Colon (tissue), 2 donors: ENCODE results near the gene SIN3A.

Experiments used
- FAIRE-seq: peaks from 2 replicates; lab custom pipeline; 2012; peaks lifted over from hg19 to GRCh38; lab: Jason Lieb, UNC
- donor health status: control.
- donor health status: control.

The SIN3A gene

DNA sequence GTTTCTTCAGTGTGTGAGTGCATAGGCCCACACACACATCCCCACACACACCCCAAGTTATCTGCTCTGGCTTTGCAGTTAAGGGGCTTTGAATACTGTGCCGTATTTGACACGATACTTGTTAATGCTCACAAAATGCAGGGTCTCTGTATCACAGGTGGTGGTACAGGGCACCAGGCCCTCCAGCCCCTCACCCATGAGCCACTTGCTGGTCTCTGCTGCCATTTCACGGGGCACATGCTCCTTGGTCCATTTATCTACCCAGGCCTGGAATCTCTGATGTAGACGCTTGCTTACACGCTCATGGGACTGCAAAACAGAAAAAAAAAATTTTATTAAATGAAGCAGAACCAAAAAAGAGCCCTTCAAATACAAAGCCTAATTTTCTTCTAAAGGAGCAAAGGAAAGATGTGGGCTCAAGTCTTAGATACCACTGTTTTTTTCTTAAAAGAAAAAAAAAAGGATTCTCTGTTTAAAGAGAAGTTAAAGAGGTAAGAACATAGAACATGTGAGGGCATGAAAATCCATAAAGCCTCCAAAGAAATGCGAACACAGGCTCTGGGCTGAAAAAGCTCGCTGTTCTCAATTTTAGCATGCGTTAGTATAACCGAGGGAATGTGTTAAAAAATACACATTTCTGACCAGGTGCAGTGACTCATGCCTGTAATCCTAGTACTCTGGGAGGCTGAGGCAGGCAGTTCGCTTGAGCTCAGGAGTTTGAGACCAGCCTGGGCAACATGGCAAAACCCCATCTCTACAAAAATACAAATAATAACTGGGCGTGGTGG, 79.4 kb downstream of the SIN3A start:
- no peak for FAIRE-seq

DNA sequence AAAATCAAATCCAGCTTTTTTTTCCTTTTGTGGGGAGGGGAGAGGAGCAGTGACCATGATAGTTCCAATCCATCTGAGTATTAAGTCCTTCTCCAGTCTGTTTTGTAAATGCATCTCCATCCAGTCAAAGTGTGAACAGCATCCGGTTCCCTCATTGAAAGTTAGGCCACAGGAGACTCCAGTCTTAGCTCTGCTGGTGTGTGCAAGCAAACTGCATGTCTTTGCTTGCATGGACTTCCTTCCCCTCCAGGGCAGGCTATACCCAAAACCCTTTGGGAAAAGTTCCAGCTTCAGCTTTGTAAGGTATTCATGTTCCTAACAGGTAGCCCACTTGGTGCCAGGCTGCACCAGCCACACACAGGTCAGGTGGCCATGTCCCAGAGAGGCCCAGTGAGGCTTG, 80.0 kb downstream of the SIN3A start:
- FAIRE-seq, result no peak

DNA sequence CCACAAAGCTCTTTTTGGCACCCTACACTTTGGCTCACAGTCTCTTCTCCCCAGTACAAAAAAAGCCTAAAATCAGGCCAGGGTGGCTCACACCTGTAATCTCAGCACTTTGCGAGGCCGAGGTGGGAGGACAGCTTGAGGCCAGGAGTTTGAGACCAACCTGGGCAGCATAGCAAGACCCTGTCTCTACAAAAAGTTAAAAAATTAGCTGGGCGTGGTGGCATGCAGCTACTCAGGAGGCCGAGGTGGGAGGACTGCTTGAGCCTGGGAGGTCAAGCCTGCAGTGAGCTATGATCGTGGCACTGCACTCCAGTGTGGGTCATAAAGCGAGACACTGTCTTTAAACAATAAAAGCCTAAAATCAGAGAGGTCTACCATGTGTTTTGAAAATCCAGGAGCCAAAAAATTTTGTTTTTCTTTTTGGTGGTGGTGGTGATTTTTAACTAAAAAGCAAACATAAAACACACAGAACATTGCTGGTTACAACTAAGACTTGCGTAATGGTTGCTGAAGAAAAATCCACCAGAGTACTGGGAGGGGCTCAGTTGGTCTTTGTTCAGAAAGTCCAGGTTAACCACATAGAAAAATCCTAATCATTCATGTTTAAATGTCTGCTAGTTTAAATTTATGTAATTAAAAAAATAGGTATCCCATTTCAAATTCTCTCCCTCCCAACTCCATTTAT, 81.5 kb downstream of the SIN3A start:
- FAIRE-seq, result no peak

DNA sequence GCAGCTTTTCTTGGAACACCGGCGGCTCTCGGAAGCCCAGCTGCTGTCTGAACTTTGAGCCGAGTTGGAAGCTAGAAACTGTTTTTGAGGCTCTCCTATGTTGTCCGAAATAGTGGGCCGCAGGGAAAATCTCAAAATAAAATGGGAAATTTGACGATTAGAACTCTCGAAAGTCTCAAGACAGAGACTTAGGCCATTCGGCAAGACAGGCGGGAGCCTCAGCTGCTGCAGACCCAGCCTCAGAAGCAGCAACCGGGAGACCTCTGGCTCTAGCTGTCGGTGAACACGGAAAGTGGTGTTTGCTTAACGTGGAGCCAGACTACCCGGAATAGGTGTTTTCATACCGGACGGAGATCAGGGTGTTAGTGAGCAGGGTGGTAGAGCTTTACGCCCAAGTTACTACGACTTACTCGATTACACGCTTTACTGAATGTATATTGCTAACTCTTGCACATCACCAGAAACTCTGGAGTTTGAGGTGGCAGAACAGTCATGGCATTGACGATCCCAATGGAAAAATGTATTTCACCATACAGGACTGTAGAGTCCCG, 82.7 kb downstream of the SIN3A start:
- FAIRE-seq, result no peak

DNA sequence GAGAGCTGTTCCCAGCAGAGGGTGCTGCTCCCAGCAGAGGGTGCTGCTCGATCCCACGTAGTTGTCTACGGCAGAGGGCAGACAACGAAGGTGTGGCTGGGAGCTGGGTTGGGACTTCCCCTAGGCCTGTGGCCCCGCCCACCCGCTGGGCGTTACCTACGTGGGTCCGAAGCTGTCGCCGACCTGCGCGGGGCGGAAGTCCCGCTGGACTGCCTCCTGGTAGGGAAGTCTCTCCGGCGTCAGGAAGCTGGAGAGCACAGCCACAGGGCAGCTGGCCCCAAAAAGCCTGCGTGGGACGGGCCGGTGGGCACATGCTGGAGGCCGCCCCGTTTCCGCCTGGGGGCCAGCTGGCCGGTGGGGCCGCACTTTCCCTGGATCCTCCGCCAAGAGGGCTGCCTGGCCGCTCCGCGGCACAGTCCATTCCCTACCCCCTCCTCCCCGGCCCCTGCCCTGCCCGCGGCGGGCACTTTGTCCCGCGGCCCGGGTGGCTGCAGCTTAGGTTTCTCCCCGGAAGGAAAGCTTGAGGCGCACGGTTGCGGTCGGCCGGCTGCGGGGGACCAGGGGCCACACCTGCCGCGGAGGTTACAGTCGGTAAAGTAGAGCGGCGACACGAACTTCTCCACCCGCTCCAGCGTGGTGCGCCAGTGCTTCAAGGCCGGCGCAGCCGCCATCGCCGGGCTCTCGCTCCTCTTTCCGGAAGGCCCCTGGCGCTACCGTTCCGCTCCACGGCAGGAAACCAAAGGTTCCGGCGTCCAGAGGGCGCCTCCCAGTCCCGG, 83.4 kb downstream of the SIN3A start, which contains the start of gene MAN2C1:
TSS of gene MAN2C1 (minus strand) at position 695 of the 776 bp plus-strand sequence. CDS start at position 671, 24 bp downstream.
- no peak for FAIRE-seq

DNA sequence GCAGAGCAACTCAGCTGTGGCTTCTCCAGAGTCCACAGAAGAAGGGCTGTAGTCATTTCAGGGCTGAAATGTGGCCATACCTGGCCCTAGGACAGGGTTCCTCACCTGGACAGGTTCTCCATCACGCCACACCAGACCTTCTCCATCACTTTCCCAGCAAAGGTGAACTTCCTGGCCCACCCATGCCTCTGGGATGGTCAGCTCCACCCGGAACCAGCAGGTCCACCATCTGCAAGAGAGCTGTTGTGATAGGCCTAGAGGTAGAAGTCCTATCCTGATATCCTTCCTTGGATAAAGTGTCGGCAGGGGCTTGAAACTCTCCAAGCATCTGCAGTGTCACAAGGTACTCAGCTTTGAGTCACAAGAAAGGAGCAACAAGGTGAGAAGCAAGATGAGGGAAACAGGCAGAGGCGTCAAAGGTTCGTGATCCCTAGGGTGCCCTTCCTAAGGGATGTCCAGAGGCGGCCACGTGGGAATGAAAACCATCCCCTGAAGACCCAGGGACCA, 84.0 kb downstream of the SIN3A start:
- FAIRE-seq, result no peak

DNA sequence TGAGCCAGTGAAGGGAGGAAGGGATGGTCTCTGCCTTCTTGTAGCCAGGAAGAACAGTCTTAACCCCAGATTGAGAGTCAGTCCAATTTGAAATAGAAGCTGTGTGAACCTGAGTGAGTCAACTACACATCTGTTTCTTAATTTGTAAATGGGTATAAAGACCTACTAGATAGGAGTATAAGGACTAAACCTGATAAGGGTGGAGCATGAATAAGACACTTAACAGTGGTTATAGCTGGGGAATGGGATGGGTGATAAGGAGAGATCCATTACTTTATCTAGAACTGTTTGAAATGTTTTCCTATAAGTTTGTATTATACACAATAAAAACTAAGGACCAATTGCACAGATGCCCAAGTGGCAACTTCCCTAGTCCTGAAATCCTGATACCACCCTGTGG, 84.5 kb downstream of the SIN3A start:
- no peak for FAIRE-seq

DNA sequence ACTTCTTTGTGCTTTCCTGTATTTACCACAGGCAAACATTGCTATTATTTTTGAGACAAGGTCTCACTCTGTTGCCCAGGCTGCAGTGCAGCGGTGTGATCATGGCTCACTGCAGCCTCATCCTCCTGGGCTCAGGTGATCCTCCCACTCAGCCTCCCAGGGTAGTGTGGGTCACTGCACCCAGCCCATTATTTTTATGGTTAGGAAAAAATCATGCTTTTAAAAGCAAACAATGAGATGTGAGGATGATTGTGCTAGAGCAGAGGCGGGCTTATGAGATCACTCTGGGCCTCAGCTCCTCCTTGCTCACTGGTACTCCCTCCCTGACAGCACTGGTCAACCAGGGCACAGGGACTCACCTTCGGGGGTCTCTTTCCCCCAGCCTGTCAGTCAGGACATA, 85.3 kb downstream of the SIN3A start:
- FAIRE-seq, result no peak

DNA sequence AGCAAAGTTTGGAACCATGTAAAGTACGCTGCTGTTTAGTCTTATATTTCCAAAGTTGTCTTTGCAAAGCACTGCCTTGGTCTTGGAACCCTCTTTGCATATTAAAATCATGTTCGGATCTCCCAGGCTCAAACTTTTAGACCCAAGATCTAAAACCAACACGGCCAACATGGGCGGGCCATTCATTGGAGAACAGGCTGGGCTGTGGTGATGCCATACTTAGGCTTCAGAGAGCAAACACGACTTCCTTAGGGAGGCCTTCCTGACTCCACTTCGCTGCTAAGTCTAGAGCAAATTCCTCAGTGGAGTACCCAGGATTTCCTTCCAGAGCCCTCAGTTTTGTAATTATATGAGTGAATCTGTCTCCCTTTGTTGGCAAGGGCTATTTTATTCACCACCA, 86.6 kb downstream of the SIN3A start:
- no peak for FAIRE-seq

DNA sequence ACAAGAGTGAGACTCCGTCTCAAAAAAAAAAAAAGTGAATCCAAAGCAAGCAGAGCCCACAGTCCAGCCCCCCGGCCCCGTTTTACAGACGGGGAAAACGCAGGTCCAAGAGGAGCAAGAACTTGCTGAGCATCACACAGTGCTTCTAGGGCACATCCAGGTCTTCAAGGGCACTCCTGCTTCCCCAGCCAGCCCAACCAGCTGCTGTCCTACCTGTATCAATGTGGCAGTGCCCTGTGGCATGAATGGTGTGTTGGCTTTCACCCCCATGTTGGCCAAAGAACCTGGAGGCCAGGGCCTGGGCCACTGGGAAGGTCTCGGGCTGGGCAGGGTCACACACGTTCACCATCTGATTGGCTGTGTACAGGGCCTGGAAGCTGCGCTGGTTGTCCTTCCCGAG, 87.7 kb downstream of the SIN3A start:
- FAIRE-seq, result no peak

DNA sequence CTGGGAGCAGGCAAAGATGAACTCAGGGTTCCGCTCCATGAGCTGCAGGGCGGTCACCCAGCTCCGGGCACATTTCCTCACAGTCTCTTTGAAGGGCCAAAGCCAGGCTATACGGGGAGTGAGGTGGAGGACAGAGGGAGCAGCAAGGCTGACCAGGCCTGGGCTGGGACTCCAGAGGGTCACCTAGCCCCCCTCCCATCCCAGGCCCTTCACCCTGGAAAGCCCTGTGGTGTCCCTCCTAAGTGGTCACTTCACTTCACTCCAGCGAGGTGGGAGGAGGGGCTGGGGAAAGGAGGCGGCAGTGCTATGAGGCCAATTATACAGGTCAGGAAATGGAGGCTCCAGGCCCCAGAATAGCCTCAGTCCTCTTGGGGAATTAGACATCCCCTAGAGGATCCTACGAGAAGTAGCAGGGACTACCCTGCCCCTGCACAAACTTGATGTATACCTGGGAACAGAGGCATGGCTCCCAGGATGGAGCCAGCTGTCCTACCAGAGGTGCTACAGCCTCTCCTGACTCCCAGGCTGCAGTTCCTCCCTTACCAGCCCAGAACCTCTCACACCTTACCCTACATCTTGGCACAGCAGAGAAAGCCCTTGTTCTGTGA, 88.7 kb downstream of the SIN3A start:
- FAIRE-seq, result no peak

DNA sequence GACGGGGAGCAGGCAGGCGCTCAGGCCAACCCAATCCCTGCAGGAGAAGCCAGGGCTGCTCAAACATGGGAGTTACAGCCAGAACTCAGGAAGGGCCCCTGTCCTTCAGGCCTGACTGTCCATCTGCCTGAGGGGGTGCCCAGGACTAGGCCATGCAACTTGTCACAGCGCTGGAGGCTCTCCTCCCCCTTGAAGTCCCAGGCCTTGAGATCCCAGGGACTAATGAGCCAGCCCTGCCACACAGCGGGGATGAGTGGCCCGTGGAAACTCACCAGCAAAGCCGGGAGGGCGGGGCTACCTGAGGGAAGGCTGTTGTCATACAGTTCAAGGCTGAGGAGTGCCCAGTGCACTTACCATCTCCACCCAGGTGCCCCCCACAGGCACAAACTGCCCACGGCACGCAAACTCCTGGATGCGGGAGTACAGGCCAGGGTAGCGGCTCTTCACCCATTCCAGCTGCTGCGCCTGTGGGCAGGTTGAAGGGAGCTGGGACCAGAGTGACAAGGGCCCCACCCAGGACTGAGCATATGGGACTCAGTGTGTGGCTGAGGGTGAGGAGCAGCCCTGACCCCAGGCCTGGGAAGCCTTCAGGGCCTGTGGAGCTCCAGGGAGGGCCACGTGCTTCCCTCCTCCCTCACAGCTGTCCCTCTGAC, 89.4 kb downstream of the SIN3A start:
- no peak for FAIRE-seq

DNA sequence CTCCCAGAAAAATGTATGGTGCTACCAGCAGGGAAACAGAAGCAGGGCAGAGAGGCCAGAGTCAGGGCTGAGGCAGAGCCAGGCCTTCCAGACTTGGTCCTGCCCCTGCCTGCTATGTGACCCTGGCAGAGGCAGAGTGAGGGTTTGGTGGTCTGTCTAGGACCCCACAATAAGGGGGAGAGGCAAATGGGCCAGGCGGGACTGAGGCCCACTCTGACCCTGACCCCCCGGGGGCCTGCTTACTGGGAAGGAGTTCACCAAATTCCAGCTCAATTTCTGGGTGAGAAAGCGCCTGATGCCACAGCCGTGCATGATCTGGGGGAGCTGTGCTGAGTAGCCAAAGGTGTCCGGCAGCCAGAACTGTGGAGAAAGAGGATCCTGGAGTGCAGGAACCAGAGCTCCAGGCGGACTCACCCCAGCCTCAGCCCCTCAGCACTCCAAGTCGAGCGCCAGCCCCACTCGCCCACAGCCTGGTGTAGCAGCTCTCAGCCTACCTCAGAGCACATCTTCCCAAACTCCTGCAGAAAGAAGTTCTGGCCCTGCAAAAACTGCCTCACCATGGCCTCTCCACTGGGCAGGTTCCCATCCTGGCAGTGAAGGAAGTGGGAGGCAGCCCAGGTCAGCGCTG, 90.0 kb downstream of the SIN3A start:
- FAIRE-seq, result no peak

DNA sequence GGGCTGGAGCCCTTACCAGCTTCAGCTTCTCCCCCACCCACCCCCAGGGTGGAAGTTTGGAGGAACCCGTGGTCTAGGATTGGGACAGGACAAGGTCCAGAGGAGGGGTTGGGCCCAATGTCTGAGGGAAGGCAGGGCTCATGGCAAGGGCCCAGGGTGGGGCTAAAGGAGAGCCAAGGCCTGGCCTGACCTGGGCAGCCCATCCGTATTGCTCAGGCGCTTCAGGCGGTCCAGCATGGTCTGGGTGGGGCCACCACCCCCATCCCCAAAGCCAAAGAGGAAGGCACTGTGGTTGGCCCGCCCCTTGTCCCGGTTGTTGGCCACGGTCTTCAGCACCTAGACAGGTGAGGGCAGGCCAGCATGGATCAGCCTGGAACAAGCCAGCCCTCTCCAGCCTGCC, 90.6 kb downstream of the SIN3A start:
- FAIRE-seq, result no peak

DNA sequence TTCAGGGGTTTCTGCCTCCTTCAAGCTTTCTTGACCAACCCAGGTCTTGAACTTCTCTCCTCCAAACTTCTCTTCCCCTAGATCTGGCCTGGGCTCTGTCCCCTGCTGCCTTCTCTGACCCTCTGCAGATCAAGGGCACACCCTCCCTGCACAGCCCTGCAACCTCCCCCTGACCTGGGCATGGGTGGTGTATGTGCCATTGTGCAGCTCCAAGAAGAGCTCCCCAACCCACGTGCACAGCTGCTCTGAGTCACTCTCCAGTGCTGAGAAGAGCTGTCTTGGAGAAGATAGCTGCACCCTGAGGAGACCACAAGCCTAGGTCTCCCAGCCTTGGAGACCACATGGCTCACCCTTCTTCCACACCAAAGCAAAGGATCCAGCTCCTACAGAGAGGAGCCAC, 91.1 kb downstream of the SIN3A start:
- FAIRE-seq, result no peak

DNA sequence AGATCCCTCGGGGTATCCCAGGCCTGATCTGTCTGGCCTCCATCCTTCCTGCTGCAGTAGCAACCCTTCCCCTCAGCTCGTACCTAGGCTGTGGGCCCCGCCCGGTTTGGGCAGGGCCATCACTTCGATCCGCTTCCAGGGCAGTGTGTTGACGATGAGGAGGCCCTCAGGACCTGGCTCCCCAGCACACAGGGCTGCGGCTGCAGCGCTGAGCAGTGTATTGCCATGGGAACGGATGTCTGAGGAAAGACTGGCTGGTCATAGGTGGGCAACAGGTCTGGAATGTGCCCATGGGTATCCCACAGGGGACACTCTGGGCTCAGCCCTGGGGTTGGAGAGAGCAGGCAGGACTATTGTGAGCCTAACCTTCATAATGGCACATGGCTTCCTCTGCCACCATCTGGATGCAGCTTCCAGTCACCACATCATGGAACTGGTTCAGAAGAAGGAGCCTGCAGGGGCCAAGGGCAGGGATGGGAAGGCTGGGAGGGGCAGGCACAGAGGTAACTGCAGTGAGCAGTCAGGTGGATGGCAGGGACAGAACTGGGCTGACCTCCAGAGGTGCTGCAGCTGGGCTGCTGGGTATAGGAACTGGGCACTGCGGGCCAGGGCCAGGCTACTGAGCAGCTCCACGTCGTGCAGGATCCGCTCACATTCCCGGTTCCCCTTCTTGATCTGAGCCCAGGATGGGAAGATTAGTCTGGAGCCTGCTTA, 91.8 kb downstream of the SIN3A start:
- no peak for FAIRE-seq

DNA sequence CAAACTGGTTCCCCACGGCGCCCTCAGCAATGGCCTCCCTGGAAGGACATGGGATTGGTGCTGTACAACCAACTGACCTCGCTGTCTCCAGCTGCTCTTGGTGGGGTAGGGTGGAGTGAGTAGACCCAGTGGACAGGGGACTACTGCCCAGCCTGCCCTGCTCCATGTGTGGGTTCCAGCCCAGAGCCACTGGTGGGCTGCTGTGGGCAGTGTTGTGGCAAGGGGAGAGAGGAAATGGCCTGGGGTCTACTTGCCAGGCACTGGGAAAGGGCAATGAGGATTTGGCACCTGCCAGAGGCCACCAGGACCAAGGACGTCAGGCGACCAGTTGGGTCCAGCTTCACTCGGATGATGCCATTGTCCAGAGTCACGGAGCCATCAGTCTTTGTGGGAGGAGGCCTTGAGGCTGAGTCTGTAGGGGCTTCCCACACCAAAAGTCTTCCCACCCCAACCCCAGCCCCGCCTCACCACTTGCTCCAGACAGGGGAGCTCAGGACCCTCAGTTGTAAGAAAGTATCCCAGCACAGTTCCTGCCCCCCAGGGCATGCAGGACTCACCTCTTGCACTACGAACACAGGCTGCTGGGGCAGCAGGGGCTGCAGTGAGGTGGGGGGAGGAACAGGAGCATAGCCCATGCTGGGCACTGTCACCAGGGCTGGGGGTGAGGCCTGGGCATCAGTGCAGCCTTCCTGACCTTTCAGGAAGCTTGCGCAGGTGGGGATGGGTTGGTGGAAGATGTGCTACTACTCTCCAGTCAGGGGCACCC, 92.5 kb downstream of the SIN3A start:
- FAIRE-seq, result no peak

DNA sequence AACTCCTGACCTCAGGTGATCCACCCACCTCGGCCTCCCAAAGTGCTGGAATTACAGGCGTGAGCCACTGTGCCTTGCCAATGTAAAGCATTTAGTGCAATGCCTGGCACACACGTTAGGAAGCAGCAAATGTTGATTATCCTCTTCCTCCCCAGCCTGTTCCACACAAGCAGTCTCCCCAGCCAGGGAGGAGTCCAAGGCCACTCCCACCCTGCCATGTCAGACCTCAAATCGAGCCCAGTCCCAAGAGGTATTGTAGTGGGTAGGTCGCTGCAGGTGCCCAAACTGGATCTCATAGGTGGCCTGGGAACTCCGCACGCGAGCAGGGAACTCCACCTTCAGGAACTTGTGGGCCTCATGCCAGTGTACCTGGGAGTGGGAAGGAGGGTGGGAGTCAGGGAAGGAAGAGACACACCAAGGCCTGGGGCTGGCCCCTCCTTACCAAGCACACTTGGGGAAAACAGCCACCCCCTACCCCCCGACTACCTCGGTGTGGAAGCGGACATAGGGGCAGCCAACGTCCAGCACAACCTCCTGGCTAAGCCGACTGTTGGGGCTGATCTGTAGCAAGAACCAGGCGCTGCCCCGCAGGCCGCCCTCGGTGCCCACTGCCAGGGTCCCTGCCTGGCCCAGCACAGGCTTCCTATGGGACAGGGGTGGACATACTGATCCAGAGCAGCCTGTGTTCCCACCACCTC, 93.4 kb downstream of the SIN3A start:
- no peak for FAIRE-seq

DNA sequence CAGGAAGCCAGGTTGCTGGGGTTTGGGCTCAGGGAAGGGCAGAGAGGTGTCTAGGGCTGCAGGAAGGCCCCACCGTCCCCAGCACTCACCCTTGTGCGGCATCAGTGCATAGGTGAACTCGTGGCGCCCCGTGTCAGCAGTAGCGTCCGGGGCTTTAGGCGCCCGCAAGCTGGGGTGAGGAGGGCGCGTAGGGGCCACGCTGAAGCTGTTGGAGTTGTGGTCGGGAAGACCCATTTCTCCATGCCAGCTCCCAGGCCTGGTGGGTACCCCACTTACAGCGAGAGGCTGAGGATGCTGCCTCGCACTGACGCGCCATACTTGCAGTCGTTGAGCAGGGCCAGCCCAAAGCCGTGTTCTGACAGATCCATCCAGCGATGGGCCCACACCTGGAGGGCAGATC, 95.0 kb downstream of the SIN3A start:
- FAIRE-seq, result no peak
